Measurements from ENCODE around the gene KBTBD4. TPM values are rescaled to one million over a fixed set of nuclear protein-coding genes. Genes with fewer than 3 reads are reported as not detected.
"Not testable (repeated sequence)": the region's sequence is repeated elsewhere in the genome, so short reads cannot be mapped to it uniquely, and the experiment has no call there.

KBTBD4 gene
- total RNA-seq, 1 experiment from 2014 or later: 42.8 TPM

DNA sequence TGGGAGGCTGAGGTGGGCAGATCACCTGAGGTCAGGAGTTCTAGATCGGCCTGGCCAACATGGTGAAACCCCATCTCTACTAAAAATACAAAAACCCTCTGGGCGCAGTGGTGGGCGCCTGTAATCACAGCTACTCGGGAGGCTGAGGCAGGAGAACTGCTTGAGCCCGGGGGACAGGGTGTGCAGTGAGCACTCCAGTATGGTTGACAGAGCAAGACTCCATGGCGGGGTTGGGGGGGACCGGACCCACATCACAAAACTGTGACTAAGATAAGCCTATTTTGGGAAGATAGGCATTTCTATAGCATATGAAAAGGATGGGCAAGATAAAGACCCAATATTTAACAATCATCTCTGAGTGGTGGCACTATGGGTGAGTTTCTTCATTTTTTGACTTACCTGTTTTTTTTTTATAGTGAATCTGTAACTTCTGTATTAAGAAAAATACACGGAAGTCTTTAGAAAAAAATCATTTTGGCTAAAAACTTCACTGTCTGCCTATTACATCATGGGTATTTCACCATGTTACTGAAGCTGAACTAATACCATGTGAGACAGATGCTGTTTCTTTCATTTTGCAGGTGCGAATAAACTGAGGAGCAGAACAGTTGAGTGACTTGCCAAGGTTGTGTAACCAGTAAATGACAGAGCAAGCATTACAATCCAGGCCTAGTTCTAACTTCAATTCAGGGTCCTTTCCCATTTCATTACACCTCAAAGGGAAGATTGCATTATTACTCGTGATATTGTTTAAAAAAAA lies 28.3 kb downstream of the KBTBD4 start:
- peaks cover 23% of the 10 kb centered on the region for H3K36me3 ChIP-seq (ENCODE audit: insufficient read depth, low read length, poor library complexity, severe bottlenecking)
- ChIA-PET CTCF (no interaction called here), POLR2A (ENCODE audit: low non-redundant PET) (no interaction called here)
- TF ChIP-seq CTCF (conservative IDR thresholded peaks at IDR 0.05; ENCODE audit: low read depth, low read length): no peak
- no peak for TF ChIP-seq EZH2 (IDR thresholded peaks at IDR 0.05; ENCODE audit: borderline replicate concordance, low read depth, low read length, poor library complexity, severe bottlenecking)
- peaks cover 24% of the 10 kb centered on the region for H3K4me1 ChIP-seq (ENCODE audit: insufficient read depth, low read length, poor library complexity, severe bottlenecking)
- intact Hi-C loops (cut with micrococcal nuclease; ENCODE audit: unreplicated experiment): loop anchor here (1.0 kb wide), 1 partner anchor 33 kb away; no protein-coding TSS in a partner anchor
- H3K4me3 ChIP-seq (ENCODE audit: low read depth, low read length, poor library complexity, severe bottlenecking): no peak overlapping the region
- no peaks in the 10 kb centered on the region for H3K27me3 ChIP-seq (replicated peaks; ENCODE audit: insufficient read depth, low read depth, low read length, poor library complexity)
- no TSS peak for BruUV-seq (replicated peaks)
- DNase-seq (ENCODE audit: low spot score): no peak
- H3K27ac ChIP-seq (ENCODE audit: low read depth, low read length, poor library complexity, severe bottlenecking): peak overlapping the region; percentile 91
- H3K9me3 ChIP-seq (ENCODE audit: low read depth, low read length, poor library complexity, severe bottlenecking): no peaks in the 10 kb centered on the region

- H3K9me3 ChIP-seq (ENCODE audit: low read depth, low read length, poor library complexity, severe bottlenecking); DNase-seq (ENCODE audit: low spot score); H3K4me3 ChIP-seq (ENCODE audit: low read depth, low read length, poor library complexity, severe bottlenecking); BruUV-seq (replicated peaks); intact Hi-C loops (cut with micrococcal nuclease; ENCODE audit: unreplicated experiment); H3K27me3 ChIP-seq (replicated peaks; ENCODE audit: insufficient read depth, low read depth, low read length, poor library complexity); POLR2A ChIA-PET (ENCODE audit: low non-redundant PET); H3K27ac ChIP-seq (ENCODE audit: low read depth, low read length, poor library complexity, severe bottlenecking): not testable (repeated sequence)
- H3K36me3 ChIP-seq (ENCODE audit: insufficient read depth, low read length, poor library complexity, severe bottlenecking): peaks cover 21% of the 10 kb centered on the region
- peaks cover 21% of the 10 kb centered on the region for H3K4me1 ChIP-seq (ENCODE audit: insufficient read depth, low read length, poor library complexity, severe bottlenecking)
- CTCF ChIA-PET: interaction anchor here (0.7 kb wide), 1 partner anchor 13 kb away, joined by 10 read pairs; no protein-coding TSS in a partner anchor
Observed at GRCh38 chr11:47546274-47546673, 32.5 kb downstream of the KBTBD4 start.

DNA sequence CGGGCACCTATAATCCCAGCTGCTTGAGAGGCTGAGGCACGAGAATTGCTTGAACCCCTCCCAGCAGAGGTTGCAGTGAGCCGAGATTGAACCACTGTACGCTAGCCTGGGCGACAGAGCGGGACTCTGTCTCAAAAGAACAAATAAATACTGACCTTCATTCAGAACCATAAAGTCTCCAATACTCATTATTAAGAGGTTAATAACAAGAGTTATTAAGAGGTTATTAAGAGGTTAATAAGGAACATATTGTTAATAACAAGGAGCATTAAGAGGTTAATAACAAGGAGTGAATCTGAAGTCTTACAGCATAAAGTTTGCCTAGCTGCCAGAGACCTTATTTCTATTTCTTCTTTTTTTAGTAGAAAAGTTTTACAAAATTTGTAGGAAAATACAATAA lies 33.5 kb downstream of the KBTBD4 start:
- Histone ChIP-seq H3K36me3 (ENCODE audit: insufficient read depth, low read length, poor library complexity, severe bottlenecking) (peaks cover 11% of the 10 kb centered on the region), H3K27me3 (replicated peaks; ENCODE audit: insufficient read depth, low read depth, low read length, poor library complexity) (no peaks in the 10 kb centered on the region), H3K27ac (ENCODE audit: low read depth, low read length, poor library complexity, severe bottlenecking) (no peak overlapping the region), H3K9me3 (ENCODE audit: low read depth, low read length, poor library complexity, severe bottlenecking) (no peaks in the 10 kb centered on the region), H3K4me3 (ENCODE audit: low read depth, low read length, poor library complexity, severe bottlenecking) (no peak overlapping the region), H3K4me1 (ENCODE audit: insufficient read depth, low read length, poor library complexity, severe bottlenecking) (peaks cover 22% of the 10 kb centered on the region)
- ChIA-PET POLR2A (ENCODE audit: low non-redundant PET) (interaction anchor here (0.6 kb wide), 1 partner anchor 14 kb away, joined by 4 read pairs; no protein-coding TSS in a partner anchor), CTCF (no interaction called here)
- no TSS peak for BruUV-seq (replicated peaks)
- no peak for TF ChIP-seq EZH2 (IDR thresholded peaks at IDR 0.05; ENCODE audit: borderline replicate concordance, low read depth, low read length, poor library complexity, severe bottlenecking)
- TF ChIP-seq CTCF (conservative IDR thresholded peaks at IDR 0.05; ENCODE audit: low read depth, low read length): no peak
- intact Hi-C loops (cut with micrococcal nuclease; ENCODE audit: unreplicated experiment): no loop called here
- no peak for DNase-seq (ENCODE audit: low spot score)

DNA sequence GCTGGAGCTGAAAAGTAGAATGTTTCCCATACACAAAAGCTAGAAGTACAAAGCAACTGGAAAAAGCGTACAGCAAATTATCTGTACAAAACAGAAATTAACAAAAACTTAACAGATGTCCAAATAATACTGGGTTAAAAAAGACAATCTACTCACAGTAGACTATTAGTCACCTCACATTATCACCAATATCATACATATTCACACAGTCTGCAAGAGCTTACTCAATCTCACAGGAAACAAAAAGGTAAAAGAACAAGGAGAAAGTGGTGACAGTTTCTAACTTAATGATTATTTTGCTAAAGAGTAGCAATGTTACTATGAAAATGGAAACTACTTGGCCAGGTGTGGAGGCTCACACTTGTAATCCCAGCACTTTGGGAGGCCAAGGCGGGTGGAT lies 37.7 kb downstream of the KBTBD4 start:
- peak overlapping the region; percentile 0 for H3K27ac ChIP-seq (ENCODE audit: low read depth, low read length, poor library complexity, severe bottlenecking)
- no peaks in the 10 kb centered on the region for H3K27me3 ChIP-seq (replicated peaks; ENCODE audit: insufficient read depth, low read depth, low read length, poor library complexity)
- TF ChIP-seq EZH2 (IDR thresholded peaks at IDR 0.05; ENCODE audit: borderline replicate concordance, low read depth, low read length, poor library complexity, severe bottlenecking) (no peak), CTCF (conservative IDR thresholded peaks at IDR 0.05; ENCODE audit: low read depth, low read length) (no peak)
- no peak for DNase-seq (ENCODE audit: low spot score)
- CTCF ChIA-PET: no interaction called here
- BruUV-seq (replicated peaks): no TSS peak
- no peaks in the 10 kb centered on the region for H3K9me3 ChIP-seq (ENCODE audit: low read depth, low read length, poor library complexity, severe bottlenecking)
- POLR2A ChIA-PET (ENCODE audit: low non-redundant PET): no interaction called here
- H3K36me3 ChIP-seq (ENCODE audit: insufficient read depth, low read length, poor library complexity, severe bottlenecking): no peaks in the 10 kb centered on the region
- H3K4me1 ChIP-seq (ENCODE audit: insufficient read depth, low read length, poor library complexity, severe bottlenecking): peaks cover 52% of the 10 kb centered on the region
- H3K4me3 ChIP-seq (ENCODE audit: low read depth, low read length, poor library complexity, severe bottlenecking): no peak overlapping the region
- intact Hi-C loops (cut with micrococcal nuclease; ENCODE audit: unreplicated experiment): no loop called here

Measured in A673 (cell line).